Measurements from ENCODE around the gene ZCCHC9.
"Not testable (repeated sequence)": the region's sequence is repeated elsewhere in the genome, so short reads cannot be mapped to it uniquely, and the experiment has no call there.

Gene ZCCHC9, protein sequence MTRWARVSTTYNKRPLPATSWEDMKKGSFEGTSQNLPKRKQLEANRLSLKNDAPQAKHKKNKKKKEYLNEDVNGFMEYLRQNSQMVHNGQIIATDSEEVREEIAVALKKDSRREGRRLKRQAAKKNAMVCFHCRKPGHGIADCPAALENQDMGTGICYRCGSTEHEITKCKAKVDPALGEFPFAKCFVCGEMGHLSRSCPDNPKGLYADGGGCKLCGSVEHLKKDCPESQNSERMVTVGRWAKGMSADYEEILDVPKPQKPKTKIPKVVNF

DNA sequence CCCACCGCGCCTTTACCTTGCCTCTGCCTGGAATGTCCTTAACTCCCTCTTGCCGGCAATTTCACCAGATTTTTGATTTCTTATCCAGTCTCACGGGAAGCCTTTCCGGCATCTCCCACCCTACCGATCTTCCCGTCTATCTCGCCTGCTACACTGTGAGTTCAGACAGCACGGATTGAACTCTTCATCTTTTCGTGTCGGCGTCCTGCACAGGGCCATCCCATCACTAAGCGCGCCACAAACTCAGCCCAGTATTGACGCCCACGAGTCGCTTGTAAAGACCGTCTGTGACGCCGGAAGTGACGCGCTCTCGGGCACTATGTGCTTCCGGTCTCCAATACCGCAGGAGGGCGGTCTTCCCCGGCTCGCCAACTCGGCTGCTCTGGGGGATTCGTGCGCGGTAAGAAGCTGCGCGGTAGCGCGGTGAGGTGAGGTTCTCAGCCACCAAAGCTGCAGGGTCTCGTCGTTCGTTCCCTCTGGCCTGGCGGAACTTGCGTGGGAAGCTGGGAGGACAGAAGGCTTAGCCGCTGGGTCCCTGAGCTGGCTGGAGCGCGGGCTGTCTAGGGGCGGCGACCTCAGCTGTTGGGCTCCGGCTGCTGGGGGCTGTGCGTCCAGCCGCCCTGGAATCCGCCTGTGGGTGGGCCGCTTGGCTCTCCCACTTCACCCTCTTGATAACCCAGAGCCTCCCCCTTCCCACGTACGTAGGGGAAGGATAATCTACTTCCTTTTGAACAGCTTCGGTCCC is at the start of gene ZCCHC9:
ZCCHC9 (plus strand) TSS at position 317 of the 745 bp plus-strand sequence. CDS start 3,171 bp downstream, outside the sequence.
- peak; percentile 97 for DNase-seq

DNA sequence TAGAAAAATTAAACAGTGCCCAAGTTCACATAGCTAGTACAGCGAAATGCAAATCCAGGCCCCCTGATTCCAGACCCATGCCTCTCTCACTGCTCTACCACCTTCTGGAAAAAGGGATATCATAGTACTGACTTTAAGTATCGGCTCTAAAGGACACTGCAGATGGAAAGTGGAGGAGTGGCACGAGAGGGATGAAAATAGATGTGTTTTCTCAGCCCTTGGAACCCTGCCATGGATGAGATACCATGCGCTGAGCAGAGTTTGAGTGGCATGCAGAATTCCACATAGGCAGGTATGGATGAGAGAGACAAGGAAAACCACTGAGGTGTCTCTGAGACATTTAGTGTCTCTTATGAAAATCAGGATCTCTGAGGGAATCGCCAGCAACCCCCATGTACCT is 49.5 kb upstream of the ZCCHC9 start:
- no peak for DNase-seq

DNA sequence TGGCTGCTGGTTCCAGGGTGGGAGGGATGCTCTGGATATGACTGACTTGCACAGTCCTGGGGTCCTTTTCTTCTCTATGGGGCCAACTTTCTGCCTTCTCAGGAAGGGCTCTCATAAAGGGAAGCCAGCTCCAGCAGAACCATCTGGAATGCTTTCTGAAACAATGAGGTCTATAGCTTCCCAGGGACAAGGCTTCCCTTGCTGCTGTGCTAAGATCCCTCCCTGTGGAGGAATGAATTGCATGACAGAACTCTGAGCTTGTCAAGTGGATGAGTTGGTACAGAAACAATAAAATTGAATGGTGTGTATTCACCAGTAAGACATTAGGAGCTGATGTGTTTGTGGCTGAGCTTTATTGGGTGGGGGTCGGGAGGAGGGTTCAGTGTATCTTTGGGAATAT is 48.5 kb upstream of the ZCCHC9 start:
- DNase-seq: no peak

DNA sequence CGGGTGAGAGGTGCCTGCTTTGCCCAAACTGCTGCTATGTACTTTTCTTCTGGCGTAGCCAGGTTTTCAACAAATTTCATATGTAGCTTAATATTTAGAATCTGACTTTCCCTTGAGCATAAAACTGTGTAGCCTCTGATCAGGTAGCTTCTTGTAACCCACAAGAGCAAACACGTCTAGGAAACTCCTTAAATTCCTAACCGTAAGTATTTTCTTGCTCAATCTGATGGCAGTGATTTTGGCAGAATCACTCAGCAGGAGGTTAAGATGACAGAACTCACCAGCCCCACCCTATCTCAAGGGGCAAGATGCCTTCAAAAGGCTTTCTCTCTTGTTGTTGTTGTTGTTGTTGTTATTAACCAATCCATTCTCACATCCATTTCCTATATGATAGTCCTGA is 47.5 kb upstream of the ZCCHC9 start:
- DNase-seq: no peak

DNA sequence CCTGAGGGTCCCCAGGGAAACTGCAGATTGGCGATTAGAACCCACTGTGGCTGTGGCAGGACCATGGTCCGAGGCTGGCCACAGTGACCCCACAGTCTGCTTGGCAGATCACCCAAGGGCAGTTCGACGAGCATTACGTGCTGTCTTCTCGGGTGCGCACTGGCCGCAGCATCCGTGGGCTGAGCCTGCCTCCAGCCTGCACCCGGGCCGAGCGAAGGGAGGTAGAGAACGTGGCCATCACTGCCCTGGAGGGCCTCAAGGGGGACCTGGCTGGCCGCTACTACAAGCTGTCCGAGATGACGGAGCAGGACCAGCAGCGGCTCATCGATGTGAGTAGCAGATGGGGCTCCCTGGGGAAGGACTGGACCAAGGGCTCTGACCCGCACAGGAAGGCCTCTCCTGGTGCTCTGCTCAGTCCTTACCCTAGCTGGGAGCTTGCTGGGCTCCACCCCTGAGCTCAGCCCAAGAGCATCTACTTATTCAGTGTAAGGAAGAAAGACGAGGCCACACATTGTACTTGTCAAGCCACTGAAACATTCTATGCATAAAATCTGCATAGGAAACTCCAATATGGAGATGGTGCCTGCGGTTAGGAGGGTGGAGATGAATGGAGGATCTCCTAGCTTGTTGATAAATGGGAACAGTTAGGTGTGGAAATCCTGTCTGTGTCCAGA is 46.4 kb upstream of the ZCCHC9 start:
- DNase-seq: no peak

DNA sequence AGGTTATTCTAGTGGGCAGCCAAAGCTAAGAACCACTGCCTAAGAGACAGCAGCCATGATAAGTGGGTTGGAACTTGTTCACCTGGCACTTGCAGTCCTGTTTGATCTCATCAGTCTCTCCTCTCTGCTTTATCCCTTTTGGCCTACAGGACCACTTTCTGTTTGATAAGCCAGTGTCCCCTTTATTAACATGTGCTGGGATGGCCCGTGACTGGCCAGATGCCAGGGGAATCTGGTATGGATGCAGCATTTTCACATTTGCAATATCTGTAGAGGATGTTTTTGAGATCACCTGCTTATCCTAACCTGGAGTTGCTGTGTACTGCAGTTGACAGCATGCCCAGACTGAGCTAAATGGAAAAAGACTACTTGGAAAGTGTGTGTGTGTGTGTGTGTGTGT is 44.6 kb upstream of the ZCCHC9 start:
- no peak for DNase-seq

DNA sequence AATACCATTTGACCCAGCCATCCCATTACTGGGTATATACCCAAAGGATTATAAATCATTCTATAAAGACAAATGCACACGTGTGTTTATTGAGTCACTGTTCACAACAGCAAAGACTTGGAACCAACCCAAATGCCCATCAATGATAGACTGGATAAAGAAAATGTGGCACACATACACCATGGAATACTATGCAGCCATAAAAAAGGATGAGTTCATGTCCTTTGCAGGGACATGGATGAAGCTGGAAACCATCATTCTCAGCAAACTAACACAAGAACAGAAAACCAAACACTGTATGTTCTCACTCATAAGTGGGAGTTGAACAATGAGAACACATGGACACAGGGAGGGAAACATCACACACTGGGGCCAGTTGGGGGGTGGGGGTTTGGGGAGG is 38.6 kb upstream of the ZCCHC9 start:
- DNase-seq: not testable (repeated sequence)

DNA sequence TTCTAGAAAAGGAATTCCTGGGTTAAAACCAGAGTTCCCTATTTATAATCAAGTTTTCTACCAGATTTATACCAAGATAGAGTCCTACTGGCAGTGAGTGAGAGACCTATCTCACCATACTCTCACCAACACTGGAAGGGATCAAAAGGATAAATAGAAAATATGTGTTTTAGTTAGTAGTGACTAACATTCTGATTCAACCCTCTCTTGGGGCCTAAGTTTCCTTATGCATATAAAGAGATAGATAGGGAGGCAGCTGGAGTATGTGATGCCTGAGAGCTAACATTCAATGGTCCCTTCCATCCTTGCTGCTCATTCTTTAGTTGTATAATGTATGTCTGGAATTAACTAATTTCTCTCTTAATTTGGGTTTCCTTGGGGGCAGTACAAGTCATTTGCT is 36.3 kb upstream of the ZCCHC9 start:
- DNase-seq: no peak

DNA sequence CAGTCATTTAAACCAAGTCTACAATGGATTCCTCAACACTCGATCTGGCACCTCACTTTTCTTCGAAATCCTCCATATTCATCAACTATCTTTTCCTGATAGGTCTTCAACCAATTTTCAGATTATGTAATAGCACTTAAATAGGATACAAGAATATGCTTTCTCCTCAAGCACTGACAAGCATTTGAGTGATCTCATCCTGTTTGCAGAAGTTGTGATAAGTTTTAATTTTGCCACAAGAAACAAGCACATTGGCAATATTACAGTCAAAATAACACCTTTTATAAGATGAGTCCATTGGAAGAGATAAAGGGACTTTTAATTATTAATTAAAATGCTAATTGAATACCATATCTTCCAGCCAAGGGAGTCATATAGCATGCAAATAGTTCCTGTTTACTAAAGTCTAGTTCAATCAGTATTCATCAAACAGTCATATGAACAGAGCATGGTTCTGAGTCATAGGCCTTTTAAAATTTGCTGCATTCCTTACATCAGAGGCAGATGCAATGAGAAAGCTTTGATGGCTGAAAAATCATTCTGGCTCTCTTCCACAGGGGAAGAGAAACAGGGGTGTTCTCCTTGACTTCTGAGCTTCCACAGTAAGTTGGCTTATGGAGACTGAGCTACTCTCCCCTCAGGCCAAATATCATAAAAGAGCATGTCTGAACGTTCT is 32.7 kb upstream of the ZCCHC9 start:
- no peak for DNase-seq

DNA sequence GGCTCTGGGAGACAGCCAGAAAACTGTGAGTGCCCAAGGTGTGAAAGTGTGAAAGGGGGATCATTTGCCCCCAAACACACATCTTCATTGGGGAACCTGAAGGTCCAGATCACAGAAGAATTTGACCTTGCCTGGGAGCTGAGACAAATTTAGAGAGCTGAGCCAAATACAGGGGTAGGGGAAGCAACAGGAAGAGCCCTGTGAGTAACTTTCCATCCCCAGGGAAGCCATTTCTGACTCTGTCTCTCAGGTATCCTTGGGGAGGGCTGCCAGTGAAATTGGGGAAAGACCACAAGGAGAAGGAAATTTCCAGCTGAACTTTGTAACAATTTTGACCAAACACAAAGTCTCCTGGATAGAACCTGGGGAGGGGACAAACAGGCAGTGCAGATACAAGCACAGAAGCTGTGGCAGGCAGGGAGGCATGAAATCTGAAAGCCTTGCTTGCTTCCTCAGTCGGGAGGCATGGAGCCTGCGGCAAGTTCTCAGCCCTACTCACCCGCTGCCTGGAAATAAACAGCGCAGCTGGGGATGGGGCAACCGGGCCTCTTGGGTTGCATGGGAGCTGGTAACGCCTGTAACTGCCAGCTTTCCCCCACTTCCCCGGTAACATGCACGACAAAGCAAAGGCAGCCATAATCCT is 31.5 kb upstream of the ZCCHC9 start:
- DNase-seq: no peak

DNA sequence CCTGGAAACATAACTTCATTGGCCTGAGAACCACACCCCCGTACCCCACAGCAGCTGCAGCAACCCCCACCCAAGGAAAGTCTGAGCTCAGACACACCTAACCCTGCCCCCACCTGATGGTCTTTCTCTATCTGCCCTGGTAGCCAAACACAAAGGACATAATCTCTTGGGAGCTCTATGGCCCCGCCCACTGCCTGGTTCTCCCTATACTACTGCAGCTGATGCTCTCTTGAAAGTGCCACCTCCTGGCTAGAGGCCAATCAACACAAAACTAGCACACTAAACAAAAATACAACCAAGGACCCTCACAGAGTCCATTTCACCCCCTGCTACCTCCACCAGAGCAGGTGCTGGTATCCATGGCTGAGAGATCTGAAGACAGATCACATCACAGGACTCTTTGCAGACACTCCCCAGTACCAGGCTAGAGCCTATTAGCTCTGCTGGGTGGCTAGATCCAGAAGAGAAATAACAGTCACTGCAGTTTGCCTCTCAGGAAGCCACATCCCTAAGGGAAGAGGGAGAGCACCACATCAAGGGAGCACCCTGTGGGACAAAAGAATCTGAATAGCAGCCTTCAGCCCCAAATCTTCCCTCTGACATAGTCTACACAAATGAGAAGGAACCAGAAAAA is 30.9 kb upstream of the ZCCHC9 start:
- not testable (repeated sequence) for DNase-seq

DNA sequence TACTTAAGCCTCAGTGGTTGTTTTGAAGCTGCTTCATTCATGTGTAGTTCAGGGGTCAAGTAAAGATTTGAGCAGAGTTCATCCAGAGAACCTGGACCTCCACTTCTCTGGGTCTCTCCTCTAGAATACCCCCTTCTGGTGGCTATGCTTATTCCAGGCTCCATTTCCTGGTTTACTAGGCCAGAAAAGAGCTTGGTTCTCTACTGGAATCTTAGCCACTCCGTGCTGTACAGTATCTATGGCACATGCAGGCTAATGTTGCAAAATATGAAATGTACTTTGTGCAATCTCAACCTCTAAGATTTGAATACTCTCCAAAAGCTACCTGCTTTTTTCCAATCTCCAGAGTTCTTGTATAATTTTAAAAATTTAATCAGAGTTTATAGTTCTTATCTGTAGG is 17.4 kb upstream of the ZCCHC9 start:
- DNase-seq: no peak

DNA sequence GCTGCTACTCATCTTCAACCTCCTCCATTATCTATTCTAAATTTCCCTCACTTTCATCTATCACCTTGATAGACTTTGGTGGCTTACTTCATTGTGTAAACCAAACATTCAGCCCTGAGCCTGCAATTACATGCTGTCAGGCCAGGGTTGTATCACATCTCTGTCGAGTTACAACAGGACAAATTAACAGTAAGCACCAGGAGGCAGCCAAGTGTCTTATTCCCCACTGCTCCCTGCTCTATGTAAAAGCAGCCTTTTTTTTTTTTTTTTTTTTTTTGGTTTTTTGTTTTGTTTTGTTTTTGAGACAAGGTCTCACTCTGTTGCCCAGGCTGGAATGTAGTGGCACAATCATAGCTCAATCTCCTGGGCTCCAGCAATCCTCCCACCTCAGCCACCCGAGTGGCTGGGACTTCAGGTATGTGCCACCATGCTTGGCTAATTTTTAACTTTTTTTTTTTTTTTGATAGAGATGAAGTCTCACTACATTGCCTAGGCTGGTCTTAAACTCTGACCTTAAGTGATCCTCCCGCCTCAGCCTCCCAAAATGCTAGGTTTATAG is 15.2 kb upstream of the ZCCHC9 start:
- no peak for DNase-seq

DNA sequence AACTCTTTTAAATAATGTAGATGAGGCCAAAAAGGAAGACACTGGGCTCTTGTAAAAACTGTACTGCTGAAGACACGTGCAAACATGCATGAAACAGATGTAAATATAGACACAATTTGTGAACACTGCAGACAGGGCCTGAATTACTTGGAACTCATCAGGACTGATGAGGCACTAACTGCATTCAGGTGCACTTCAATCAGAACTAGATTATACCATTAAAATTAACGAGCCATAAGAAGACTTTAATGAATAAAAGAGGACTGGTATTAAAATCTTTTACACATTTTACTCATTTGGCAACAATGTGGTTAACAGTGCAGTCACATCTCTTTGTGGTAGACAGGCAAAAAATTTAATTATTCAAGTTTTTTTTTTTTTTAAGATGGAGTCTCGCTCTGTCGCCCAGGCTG is 13.4 kb upstream of the ZCCHC9 start:
- no peak for DNase-seq

DNA sequence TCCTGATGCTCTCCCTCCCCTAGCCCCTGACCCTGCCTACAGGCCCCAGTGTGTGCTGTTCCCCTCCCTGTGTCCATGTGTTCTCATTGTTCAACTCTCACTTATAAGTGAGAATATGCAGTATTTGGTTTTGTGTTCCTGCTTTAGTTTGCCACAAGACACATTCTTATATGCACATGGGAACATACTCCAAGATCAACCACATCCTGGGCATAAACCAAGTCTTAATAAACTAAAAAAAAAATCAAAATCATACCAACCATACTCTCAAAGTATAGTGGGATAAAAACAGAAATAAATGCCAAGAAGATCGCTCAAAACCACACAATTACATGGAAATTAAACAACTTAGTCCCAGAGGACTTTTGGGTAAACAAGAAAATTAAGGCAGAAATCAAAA is 11.2 kb upstream of the ZCCHC9 start:
- DNase-seq: no peak

DNA sequence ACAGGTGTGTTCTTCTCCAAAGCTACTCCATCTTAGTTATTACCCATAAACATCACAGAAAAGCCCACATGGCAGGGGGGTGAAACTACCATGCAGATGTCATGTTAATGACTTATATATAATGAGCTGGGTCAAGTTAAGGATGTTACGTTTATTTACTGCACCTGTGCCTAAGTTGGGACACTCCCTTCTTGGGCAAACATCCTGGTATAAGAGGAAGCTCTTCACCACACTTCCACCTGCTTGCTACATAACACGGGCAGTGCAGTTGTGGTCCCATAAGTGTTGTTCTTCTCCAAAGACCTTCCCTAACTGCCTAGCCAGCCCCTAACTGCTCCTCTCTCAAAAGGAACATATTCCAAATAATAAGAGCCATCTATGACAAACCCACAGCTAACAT is 9.3 kb upstream of the ZCCHC9 start:
- DNase-seq: no peak

DNA sequence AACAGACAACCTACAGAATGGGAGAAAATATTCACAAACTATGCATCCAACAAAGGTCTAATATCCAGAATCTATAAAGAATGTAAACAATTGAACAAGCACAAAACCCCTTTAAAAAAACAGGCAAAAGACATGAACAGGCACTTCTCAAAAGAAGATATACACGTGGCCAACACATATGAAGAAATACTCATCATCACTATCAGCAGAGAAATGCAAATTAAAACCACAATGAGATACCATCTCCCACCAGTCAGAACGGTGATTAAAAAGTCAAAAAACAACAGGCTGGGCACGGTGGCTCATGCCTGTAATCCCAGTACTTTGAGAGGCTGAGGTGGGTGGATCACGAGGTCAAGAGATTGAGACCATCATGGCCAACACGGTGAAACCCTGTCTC is 7.4 kb upstream of the ZCCHC9 start:
- not testable (repeated sequence) for DNase-seq

DNA sequence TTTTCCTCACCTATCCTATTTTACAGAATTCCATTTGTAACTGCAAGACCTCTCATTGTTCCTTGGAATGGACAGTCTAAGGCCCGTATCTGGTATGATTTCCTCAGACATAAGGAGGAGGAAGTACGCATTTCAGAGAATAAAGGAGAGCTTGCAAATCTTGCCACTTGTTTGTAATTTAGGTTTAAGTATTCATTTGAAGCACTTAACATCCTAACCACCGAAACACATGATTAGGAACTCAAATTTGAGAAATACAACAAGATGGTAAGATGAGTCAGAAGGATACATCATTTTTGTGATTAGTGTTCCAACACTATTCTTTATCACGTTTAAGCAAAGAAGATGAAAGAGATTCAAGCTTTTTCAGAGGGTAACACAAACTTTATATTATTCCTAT is 3.9 kb upstream of the ZCCHC9 start:
- no peak for DNase-seq

DNA sequence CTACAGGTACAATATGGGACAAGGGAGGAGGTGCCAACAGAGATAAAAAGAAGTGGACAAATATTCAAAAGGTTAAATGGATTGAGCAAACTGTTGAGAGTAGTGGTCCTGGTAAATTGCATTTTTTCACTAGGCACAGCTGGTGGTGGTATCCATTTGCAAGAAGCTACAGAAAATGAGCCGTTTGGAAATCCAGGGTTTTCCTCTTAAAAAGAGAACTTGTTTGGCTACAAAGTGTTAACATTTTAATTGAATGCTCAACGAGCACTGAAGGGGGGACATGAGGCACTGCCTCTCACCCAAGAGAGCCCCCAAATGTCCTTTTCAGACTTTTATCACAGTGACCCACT is 491 bp upstream of the ZCCHC9 start:
- DNase-seq: no peak

DNA sequence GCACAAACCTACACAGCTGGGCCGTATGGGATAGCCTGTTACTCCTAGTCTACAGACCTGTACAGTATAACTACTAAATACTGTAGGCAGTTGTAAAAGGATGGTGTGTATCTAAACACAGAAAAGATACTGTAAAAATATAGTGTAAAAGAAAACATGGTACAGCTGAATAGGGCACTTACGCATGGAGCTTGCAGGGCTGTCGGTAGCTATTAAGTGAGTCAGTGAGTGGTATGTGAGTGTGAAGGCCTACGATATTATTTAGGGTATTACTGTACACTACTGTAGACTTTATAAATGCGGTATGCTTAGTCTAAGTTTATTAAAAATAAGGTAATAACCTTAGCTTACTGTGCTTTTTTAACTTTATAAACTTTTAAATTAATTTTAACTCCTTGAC is 1.2 kb downstream of the ZCCHC9 start:
- no peak for DNase-seq

DNA sequence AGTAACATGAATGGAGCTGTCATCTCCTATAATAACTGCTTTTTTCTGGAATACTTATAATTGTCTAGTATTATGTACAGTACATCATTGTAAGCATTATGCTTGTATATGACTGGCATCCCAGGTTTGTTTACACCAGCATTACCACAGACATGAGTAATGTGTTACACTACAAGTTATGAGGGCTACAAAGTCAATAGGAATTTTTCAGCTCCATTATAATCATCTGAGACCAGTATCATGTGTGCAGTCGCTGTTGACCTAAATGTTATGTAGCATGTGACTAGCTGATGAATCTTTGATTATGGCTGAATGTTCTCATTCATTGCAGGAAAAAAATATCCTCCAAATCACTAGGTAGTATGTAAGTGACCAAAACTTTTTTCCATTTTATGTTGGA is 2.2 kb downstream of the ZCCHC9 start:
- no peak for DNase-seq

DNA sequence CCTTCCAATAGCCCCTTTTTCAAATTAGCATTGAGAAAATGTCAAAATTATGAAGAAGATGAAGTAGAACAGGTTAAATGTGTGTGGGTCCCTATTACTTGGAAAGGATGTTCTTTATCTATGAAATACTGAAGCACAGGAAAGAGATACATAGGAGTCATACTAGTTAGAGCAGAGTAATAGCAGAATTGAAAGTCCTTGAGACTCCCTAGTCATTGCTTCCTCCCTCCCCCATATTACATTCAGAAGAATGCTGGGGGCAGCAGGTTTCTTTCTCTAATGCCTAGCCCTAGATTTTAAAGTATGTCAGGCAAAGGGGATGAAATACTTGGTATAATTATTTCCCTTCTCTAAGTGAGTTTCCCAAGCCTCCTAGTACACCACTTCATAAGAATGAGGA is 4.4 kb downstream of the ZCCHC9 start:
- DNase-seq: no peak
